HepG2 (cell line): Measurements from ENCODE around the gene TMC4. TPM values are rescaled to one million over a fixed set of nuclear protein-coding genes. Genes with fewer than 3 reads are reported as not detected.

Experiments
- AGO1 ChIP-seq: fragments of 200-400 bp; formaldehyde crosslinking; IDR thresholded peaks from 2 replicates; pipeline ENCODE4 v1.6.1; 2017; ENCODE audit warnings: mild to moderate bottlenecking, low read depth, low read length, moderate library complexity; ENCODE audit not compliant: poor library complexity, severe bottlenecking
- CREB1 ChIP-seq, 2 experiments: fragments of 450-650 bp in 1 of 2; IDR thresholded peaks; 2 replicates each; pipeline ENCODE4 v1.6.1; 2016 to 2017; ENCODE audit warnings: control low read depth in 1 of 2, mild to moderate bottlenecking in 1 of 2, missing compliant biosample characterization in 1 of 2, missing genetic modification characterization in 1 of 2
- ELF1 ChIP-seq: sonication (generic); formaldehyde crosslinking; IDR thresholded peaks from 2 replicates; pipeline ENCODE4 v1.4.0; 2020; ENCODE audit warnings: missing genetic modification reagents
- FIP1L1 ChIP-seq: fragments of 200-400 bp; formaldehyde crosslinking; IDR thresholded peaks from 2 replicates; pipeline ENCODE4 v1.6.1; 2018; ENCODE audit warnings: low read depth, mild to moderate bottlenecking, low read length, moderate library complexity, borderline replicate concordance; ENCODE audit not compliant: insufficient read depth
- FOXA1 ChIP-seq, 2 experiments: fragments of 450-650 bp in 1 of 2; sonication (generic) in 1 of 2; formaldehyde crosslinking in 1 of 2; IDR thresholded peaks; 2 replicates each; pipeline versions ENCODE4 v1.4.0 to v1.6.1; 2016 to 2020; ENCODE audit warnings: missing genetic modification reagents in 1 of 2
- MTF2 ChIP-seq: sonication (generic); formaldehyde crosslinking; IDR thresholded peaks from 2 replicates; pipeline ENCODE4 v1.5.0; 2020; ENCODE audit warnings: missing genetic modification reagents, borderline replicate concordance
- NR2C2 ChIP-seq: sonication (generic); formaldehyde crosslinking; IDR thresholded peaks from 2 replicates; pipeline ENCODE4 v1.4.0; 2020; ENCODE audit warnings: missing genetic modification reagents, mild to moderate bottlenecking, moderate library complexity, borderline replicate concordance
- PAXIP1 ChIP-seq: sonication (generic); formaldehyde crosslinking; conservative IDR thresholded peaks from 2 replicates; pipeline ENCODE4 v1.4.0; 2020; ENCODE audit warnings: mild to moderate bottlenecking, missing genetic modification reagents, moderate library complexity
- RORA ChIP-seq: sonication (generic); formaldehyde crosslinking; IDR thresholded peaks from 2 replicates; pipeline ENCODE4 v1.5.0; 2020; ENCODE audit warnings: mild to moderate bottlenecking, missing genetic modification reagents, moderate library complexity
- TCF7L2 ChIP-seq: IDR thresholded peaks from 2 replicates; pipeline ENCODE4 v1.6.1; 2011; ENCODE audit warnings: mild to moderate bottlenecking, low read depth, low read length, moderate library complexity
- ZBTB3 ChIP-seq: sonication (generic); formaldehyde crosslinking; IDR thresholded peaks from 2 replicates; pipeline ENCODE4 v1.4.0; 2020; ENCODE audit warnings: low read depth, mild to moderate bottlenecking, moderate library complexity, missing genetic modification reagents, borderline replicate concordance
- ZNF326 ChIP-seq: sonication (generic); formaldehyde crosslinking; IDR thresholded peaks from 2 replicates; pipeline ENCODE4 v1.4.0; 2020; ENCODE audit warnings: missing genetic modification reagents, borderline replicate concordance
- ZNF687 ChIP-seq: sonication (generic); formaldehyde crosslinking; IDR thresholded peaks from 2 replicates; pipeline ENCODE4 v1.5.1; 2020; ENCODE audit warnings: mild to moderate bottlenecking, missing genetic modification reagents, moderate library complexity
- ZNF83 ChIP-seq: sonication (generic); formaldehyde crosslinking; IDR thresholded peaks from 2 replicates; pipeline ENCODE4 v1.4.0; 2020; ENCODE audit warnings: missing genetic modification reagents, mild to moderate bottlenecking, borderline replicate concordance
- polyA plus RNA-seq, 8 experiments: library from polyadenylated mRNA; depleted of rRNA in 3 of 8; stranded (reverse) in 7 of 8; unstranded in 1 of 8; fragments of >200 nt; fragmentation: Illumina TruSeq in 4 of 8; extraction: Trizol in 4 of 8; gene quantifications; 2 replicates each; pipeline versions ENCODE4 v1.2.1 to v1.2.3, GENCODE V29; 2011 to 2016; ENCODE audit warnings: low read depth in 4 of 8, missing spikeins in 1 of 8, mixed read lengths in 1 of 8; ENCODE audit not compliant: insufficient read depth in 1 of 8
- total RNA-seq, 5 experiments: library from RNA; depleted of rRNA; stranded (reverse); fragments of >200 nt; fragmentation: Illumina TruSeq; extraction: Trizol; gene quantifications; 2 replicates each; pipeline ENCODE4 v1.2.3, GENCODE V29; 2016; ENCODE audit warnings: low read depth in 1 of 5

The TMC4 gene
- total and polyA plus RNA-seq, 2 of the 13 experiments (the other 11 are each of a cell fraction or from before 2014, with no cell fraction given), result 0.13 to 0.24 TPM

GRCh38 chr19:54172471-54173358 is at the start of gene TMC4 (continued):
- TF ChIP-seq PAXIP1 (CRISPR knock-in tag) (no peak), ELF1 (CRISPR knock-in tag) (0 out of 2 replicates have a peak, but pooled peaks have one; percentile 41), ZNF687 (CRISPR knock-in tag) (peak; percentile 11; the same call in 1 of the 2 replicates), FOXA1 (IDR thresholded peaks at IDR 0.05) (no peak), FOXA1 (CRISPR knock-in tag; IDR thresholded peaks at IDR 0.05) (no peak), ZBTB3 (CRISPR knock-in tag) (no peak), RORA (CRISPR knock-in tag) (no peak), NR2C2 (CRISPR knock-in tag) (peak; percentile 79), ZNF326 (no peak), FIP1L1 (0 out of 2 replicates have a peak, but pooled peaks have one; percentile 50), MTF2 (CRISPR knock-in tag) (no peak), AGO1 (peak; percentile 87), CREB1 (IDR thresholded peaks at IDR 0.05) (no peak), CREB1 (CRISPR knock-in tag; IDR thresholded peaks at IDR 0.05) (no peak), ZNF83 (CRISPR knock-in tag) (no peak), TCF7L2 (no peak)
